Lower leg skin (tissue), 3 donors: ENCODE data around the gene RPRD1B.

ENCODE experiments used
- POLR2A ChIP-seq, 2 donors: fragments of 450-650 bp; IDR thresholded peaks; one replicate each; pipeline ENCODE4 v1.6.1; 2016 to 2017; ENCODE audit warnings: antibody characterized with exemption in 2 of 2, mild to moderate bottlenecking in 1 of 2, moderate library complexity in 1 of 2
- TF ChIP-seq, protein P1 (sequence below), 3 donors: fragments of 450-650 bp; IDR thresholded peaks; one replicate each; pipeline ENCODE4 v1.5.1; 2016; ENCODE audit warnings: antibody characterized with exemption in 3 of 3, mild to moderate bottlenecking in 3 of 3, moderate library complexity in 2 of 3

DNA sequence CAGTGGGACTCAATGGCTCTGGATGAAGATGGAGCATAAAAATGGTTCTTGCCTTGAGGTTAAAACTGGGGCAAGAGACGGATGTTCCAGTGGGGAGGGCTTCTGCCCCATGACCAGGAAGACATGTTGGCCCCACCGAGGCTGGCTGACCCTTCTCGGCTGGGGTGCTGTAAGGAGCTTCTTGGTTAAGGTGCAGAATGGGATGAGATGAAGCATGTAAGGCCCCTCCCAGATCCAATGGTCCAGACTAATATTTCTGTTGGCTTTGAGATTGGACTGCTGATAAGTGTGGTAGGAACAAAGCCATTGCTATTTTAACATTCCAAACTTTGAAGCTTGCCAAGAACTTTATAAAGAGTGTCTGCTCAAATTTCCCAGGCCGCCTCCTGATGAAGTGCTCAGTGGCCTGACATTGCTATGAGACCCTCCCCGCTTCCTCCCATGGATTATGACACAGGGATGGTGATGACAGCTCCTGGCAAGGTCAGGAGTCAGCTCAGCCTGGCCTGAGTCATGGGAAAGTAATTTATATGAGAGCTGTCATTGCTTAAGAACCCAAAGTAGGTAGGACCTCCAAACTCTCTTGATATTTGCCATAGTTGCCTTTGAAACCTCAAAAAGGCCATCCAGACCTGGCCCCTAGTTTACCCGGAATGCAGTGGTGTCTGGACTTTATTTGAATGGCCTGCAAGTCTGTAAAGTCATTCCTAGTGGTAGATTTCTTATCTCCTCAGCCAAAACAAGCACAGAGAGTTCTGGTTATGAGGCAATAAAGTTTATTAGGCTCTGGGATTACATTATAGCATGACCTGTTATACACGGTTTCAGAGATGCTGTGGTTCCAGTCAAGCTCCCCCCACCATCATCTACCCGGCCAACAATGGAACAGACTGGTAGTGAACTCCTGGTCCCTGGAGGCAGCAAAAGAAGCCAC is 76.3 kb downstream of the RPRD1B start:
- TF ChIP-seq, protein P1, sequence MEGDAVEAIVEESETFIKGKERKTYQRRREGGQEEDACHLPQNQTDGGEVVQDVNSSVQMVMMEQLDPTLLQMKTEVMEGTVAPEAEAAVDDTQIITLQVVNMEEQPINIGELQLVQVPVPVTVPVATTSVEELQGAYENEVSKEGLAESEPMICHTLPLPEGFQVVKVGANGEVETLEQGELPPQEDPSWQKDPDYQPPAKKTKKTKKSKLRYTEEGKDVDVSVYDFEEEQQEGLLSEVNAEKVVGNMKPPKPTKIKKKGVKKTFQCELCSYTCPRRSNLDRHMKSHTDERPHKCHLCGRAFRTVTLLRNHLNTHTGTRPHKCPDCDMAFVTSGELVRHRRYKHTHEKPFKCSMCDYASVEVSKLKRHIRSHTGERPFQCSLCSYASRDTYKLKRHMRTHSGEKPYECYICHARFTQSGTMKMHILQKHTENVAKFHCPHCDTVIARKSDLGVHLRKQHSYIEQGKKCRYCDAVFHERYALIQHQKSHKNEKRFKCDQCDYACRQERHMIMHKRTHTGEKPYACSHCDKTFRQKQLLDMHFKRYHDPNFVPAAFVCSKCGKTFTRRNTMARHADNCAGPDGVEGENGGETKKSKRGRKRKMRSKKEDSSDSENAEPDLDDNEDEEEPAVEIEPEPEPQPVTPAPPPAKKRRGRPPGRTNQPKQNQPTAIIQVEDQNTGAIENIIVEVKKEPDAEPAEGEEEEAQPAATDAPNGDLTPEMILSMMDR (IDR thresholded peaks at IDR 0.05) = no peak
- TF ChIP-seq POLR2A (IDR thresholded peaks at IDR 0.05) = no peak
